HEK293 (cell line): ENCODE data around the gene ZNF394.

Experiments
- CTCF ChIA-PET: fragments of 350-600 bp; formaldehyde crosslinking; extraction: SDS; loops from one replicate; lab custom pipeline; 2021; ENCODE audit warnings: antibody characterized with exemption; lab: Yijun Ruan, JAX
- POLR2A ChIA-PET: fragments of 300-600 bp; formaldehyde crosslinking; extraction: SDS; loops from one replicate; lab custom pipeline; 2020; ENCODE audit warnings: antibody characterized with exemption, inconsistent platforms; lab: Yijun Ruan, JAX
- H3K27ac ChIP-seq: fragments of 200-500 bp; sonication (Bioruptor generic); 2 replicates; pipeline ENCODE4 v1.5.1; 2014; ENCODE audit warnings: low read depth, low read length, control low read depth, inconsistent platforms; ENCODE audit errors: extremely low read depth
- H3K36me3 ChIP-seq, 2 experiments: fragments of 200-500 bp in 1 of 2; sonication (Bioruptor generic) in 1 of 2; 1 replicate in 1 of 2; 2 replicates in 1 of 2; pipeline ENCODE4 v1.5.1; 2014 to 2017; ENCODE audit warnings: inconsistent platforms in 2 of 2, low read length in 2 of 2; ENCODE audit not compliant: control insufficient read depth in 2 of 2, insufficient read depth in 1 of 2
- H3K4me1 ChIP-seq: fragments of 200-500 bp; sonication (Bioruptor generic); 2 replicates; pipeline ENCODE4 v1.5.1; 2014; ENCODE audit warnings: mild to moderate bottlenecking, low read length, inconsistent platforms; ENCODE audit not compliant: control insufficient read depth, insufficient read depth
- H3K4me3 ChIP-seq: 2 replicates; pipeline ENCODE4 v1.5.1; 2011; ENCODE audit warnings: low read depth, mild to moderate bottlenecking, control low read depth, low read length, moderate library complexity
- H3K9me3 ChIP-seq: fragments of 200-500 bp; sonication (Bioruptor generic); 2 replicates; pipeline ENCODE4 v1.5.1; 2014; ENCODE audit warnings: low read depth, low read length, inconsistent platforms; ENCODE audit not compliant: control insufficient read depth, insufficient read depth
- INSM2 ChIP-seq: fragments of 450-650 bp; formaldehyde crosslinking; IDR thresholded peaks from 2 replicates; pipeline ENCODE4 v1.5.1; 2016; ENCODE audit warnings: missing biosample characterization, missing genetic modification characterization
- PATZ1 ChIP-seq: fragments of 450-650 bp; formaldehyde crosslinking; IDR thresholded peaks from 2 replicates; pipeline ENCODE4 v1.5.1; 2016; ENCODE audit warnings: missing biosample characterization, missing genetic modification characterization
- SALL2 ChIP-seq: fragments of 450-650 bp; formaldehyde crosslinking; IDR thresholded peaks from 2 replicates; pipeline ENCODE4 v1.5.0; 2017; ENCODE audit warnings: missing biosample characterization, mild to moderate bottlenecking, missing genetic modification characterization, borderline replicate concordance
- ZBTB11 ChIP-seq: fragments of 450-650 bp; formaldehyde crosslinking; conservative IDR thresholded peaks from 2 replicates; pipeline ENCODE4 v1.5.1; 2016; ENCODE audit warnings: low read depth, missing biosample characterization, missing genetic modification characterization
- ZFP37 ChIP-seq: fragments of 450-650 bp; formaldehyde crosslinking; IDR thresholded peaks from 2 replicates; pipeline ENCODE4 v1.5.1; 2016; ENCODE audit warnings: missing biosample characterization, missing genetic modification characterization
- ZNF24 ChIP-seq: fragments of 450-650 bp; formaldehyde crosslinking; IDR thresholded peaks from 2 replicates; pipeline ENCODE4 v1.5.1; 2016; ENCODE audit warnings: missing biosample characterization, missing genetic modification characterization
- ZNF280C ChIP-seq: fragments of 450-650 bp; formaldehyde crosslinking; IDR thresholded peaks from 2 replicates; pipeline ENCODE4 v1.5.1; 2016; ENCODE audit warnings: missing biosample characterization, missing genetic modification characterization
- ZNF341 ChIP-seq: fragments of 450-650 bp; formaldehyde crosslinking; IDR thresholded peaks from 2 replicates; pipeline ENCODE4; 2016; ENCODE audit warnings: low read depth, missing biosample characterization, missing genetic modification characterization
- ZNF555 ChIP-seq: fragments of 450-650 bp; formaldehyde crosslinking; conservative IDR thresholded peaks from 2 replicates; pipeline ENCODE4 v1.5.1; 2017; ENCODE audit warnings: missing biosample characterization, mild to moderate bottlenecking, missing genetic modification characterization, inconsistent platforms
- ZNF558 ChIP-seq: fragments of 450-650 bp; formaldehyde crosslinking; IDR thresholded peaks from 2 replicates; pipeline ENCODE4 v1.5.1; 2016; ENCODE audit warnings: missing biosample characterization, missing genetic modification characterization
- ZNF639 ChIP-seq: fragments of 450-650 bp; formaldehyde crosslinking; IDR thresholded peaks from 2 replicates; pipeline ENCODE4 v1.5.1; 2016; ENCODE audit warnings: missing biosample characterization, missing genetic modification characterization
- ZNF654 ChIP-seq: fragments of 450-650 bp; formaldehyde crosslinking; IDR thresholded peaks from 2 replicates; pipeline ENCODE4 v1.5.1; 2016; ENCODE audit warnings: low read depth, missing biosample characterization, missing genetic modification characterization
- ZNF677 ChIP-seq: fragments of 450-650 bp; IDR thresholded peaks from 2 replicates; pipeline ENCODE4 v1.5.0; 2018; ENCODE audit warnings: missing biosample characterization, mild to moderate bottlenecking, missing genetic modification characterization, moderate library complexity
- ZNF692 ChIP-seq: fragments of 450-650 bp; formaldehyde crosslinking; IDR thresholded peaks from 2 replicates; pipeline ENCODE4 v1.5.1; 2016; ENCODE audit warnings: missing biosample characterization, missing genetic modification characterization
- ZNF707 ChIP-seq: fragments of 450-650 bp; formaldehyde crosslinking; IDR thresholded peaks from 2 replicates; pipeline ENCODE4 v1.5.1; 2016; ENCODE audit warnings: missing biosample characterization, missing genetic modification characterization
- ZNF747 ChIP-seq: fragments of 450-650 bp; formaldehyde crosslinking; IDR thresholded peaks from 2 replicates; pipeline ENCODE4 v1.5.1; 2016; ENCODE audit warnings: missing biosample characterization, missing genetic modification characterization
- ZNF791 ChIP-seq: fragments of 450-650 bp; formaldehyde crosslinking; IDR thresholded peaks from 2 replicates; pipeline ENCODE4 v1.5.1; 2016; ENCODE audit warnings: missing biosample characterization, missing genetic modification characterization
- ZNF830 ChIP-seq: fragments of 450-650 bp; IDR thresholded peaks from 2 replicates; pipeline ENCODE4 v1.5.0; 2018; ENCODE audit warnings: missing biosample characterization, missing genetic modification characterization, low read depth, mild to moderate bottlenecking, moderate library complexity

Gene ZNF394

GRCh38 chr7:99505324-99505662 lies 5.2 kb upstream of the ZNF394 start:
- Histone ChIP-seq H3K4me3 (peak overlapping the region; percentile 95), H3K9me3 (no peaks in the 10 kb centered on the region), H3K36me3 (peaks cover 0 to 11% of the 10 kb centered on the region in 2 experiments; a peak in 1 of 3 replicates), H3K4me1 (no peaks in the 10 kb centered on the region), H3K27ac (peak overlapping the region; percentile 51; the same call in 1 of the 2 replicates)
- no peak for TF ChIP-seq INSM2 (tag by site-specific recombination)
- no peak for TF ChIP-seq ZNF654 (tag by site-specific recombination)
- 0 out of 2 replicates have a peak, but pooled peaks have one; percentile 1 for TF ChIP-seq ZNF639 (tag by site-specific recombination)
- no peak for TF ChIP-seq ZNF747 (tag by site-specific recombination)
- 0 out of 2 replicates have a peak, but pooled peaks have one; percentile 1 for TF ChIP-seq ZNF24
- 0 out of 2 replicates have a peak, but pooled peaks have one; percentile 2 for TF ChIP-seq ZFP37 (tag by site-specific recombination)
- TF ChIP-seq ZNF692: 0 out of 2 replicates have a peak, but pooled peaks have one; percentile 1
- POLR2A ChIA-PET: interaction anchor here (0.7 to 2.1 kb wide), 16 partner anchors 11 to 596 kb away, joined by 3 to 26 read pairs (median 6); partner anchors contain the start of genes AP4M1, CPSF4, FAM200A and MCM7
- CTCF ChIA-PET: interaction anchor here (0.6 kb wide), 1 partner anchor 15 kb away, joined by 3 read pairs; no protein-coding TSS in a partner anchor

GRCh38 chr7:99504603-99505323 lies 4.7 kb upstream of the ZNF394 start, which contains the start of gene ZKSCAN5:
TSS of gene ZKSCAN5 (plus strand) at chr7:99504662. CDS start at chr7:99506045, 1,383 bp downstream.
- Histone ChIP-seq H3K27ac (peak within 1 kb of the TSS; percentile 51; the same call in 1 of the 2 replicates), H3K4me3 (peak within 1 kb of the TSS; percentile 95), H3K36me3 (peaks cover 0 to 7% of the 10 kb centered on the region in 2 experiments; a peak in 1 of 3 replicates), H3K4me1 (no peaks in the 10 kb centered on the region), H3K9me3 (no peaks in the 10 kb centered on the region)
- ChIA-PET POLR2A (interaction anchor here (0.6 to 2.1 kb wide), 20 partner anchors 11 to 1693 kb away, joined by 3 to 26 read pairs (median 5); partner anchors contain the start of genes AP4M1, CPSF4, FAM200A and MCM7), CTCF (interaction anchor here (0.6 to 1.1 kb wide), 2 partner anchors 13 to 15 kb away, joined by 3 to 4 read pairs; no protein-coding TSS in a partner anchor)
- peak; percentile 98 for TF ChIP-seq PATZ1 (tag by site-specific recombination)
- TF ChIP-seq ZNF830 (tag by site-specific recombination): no peak
- no peak for TF ChIP-seq ZNF654 (tag by site-specific recombination)
- no peak for TF ChIP-seq ZNF677 (tag by site-specific recombination)
- peak; percentile 69; the same call in 1 of the 2 replicates for TF ChIP-seq ZNF24
- peak; percentile 6; the same call in 1 of the 2 replicates for TF ChIP-seq ZNF558 (tag by site-specific recombination)
- TF ChIP-seq ZNF280C (tag by site-specific recombination): no peak
- no peak for TF ChIP-seq ZNF707
- TF ChIP-seq ZBTB11 (tag by site-specific recombination): peak; percentile 94
- no peak for TF ChIP-seq ZNF791
- no peak for TF ChIP-seq ZNF555 (tag by site-specific recombination)
- peak; percentile 69 for TF ChIP-seq ZNF341 (tag by site-specific recombination)
- no peak for TF ChIP-seq SALL2
